ENCODE data around the gene GALNT17.
"Not testable (repeated sequence)": the region's sequence is repeated elsewhere in the genome, so short reads cannot be mapped to it uniquely, and the experiment has no call there.

- TF ChIP-seq, protein P1, sequence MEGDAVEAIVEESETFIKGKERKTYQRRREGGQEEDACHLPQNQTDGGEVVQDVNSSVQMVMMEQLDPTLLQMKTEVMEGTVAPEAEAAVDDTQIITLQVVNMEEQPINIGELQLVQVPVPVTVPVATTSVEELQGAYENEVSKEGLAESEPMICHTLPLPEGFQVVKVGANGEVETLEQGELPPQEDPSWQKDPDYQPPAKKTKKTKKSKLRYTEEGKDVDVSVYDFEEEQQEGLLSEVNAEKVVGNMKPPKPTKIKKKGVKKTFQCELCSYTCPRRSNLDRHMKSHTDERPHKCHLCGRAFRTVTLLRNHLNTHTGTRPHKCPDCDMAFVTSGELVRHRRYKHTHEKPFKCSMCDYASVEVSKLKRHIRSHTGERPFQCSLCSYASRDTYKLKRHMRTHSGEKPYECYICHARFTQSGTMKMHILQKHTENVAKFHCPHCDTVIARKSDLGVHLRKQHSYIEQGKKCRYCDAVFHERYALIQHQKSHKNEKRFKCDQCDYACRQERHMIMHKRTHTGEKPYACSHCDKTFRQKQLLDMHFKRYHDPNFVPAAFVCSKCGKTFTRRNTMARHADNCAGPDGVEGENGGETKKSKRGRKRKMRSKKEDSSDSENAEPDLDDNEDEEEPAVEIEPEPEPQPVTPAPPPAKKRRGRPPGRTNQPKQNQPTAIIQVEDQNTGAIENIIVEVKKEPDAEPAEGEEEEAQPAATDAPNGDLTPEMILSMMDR (IDR thresholded peaks at IDR 0.05; ENCODE audit: low read depth, low read length) = not testable (repeated sequence)
- not testable (repeated sequence) for TF ChIP-seq EZH2phosphoT487 (IDR thresholded peaks at IDR 0.05; ENCODE audit: low read depth)
Measured at GRCh38 chr7:71592388-71592787, 460.4 kb downstream of the GALNT17 start.
